ENCODE results near the gene SPEN.

SPEN gene

DNA sequence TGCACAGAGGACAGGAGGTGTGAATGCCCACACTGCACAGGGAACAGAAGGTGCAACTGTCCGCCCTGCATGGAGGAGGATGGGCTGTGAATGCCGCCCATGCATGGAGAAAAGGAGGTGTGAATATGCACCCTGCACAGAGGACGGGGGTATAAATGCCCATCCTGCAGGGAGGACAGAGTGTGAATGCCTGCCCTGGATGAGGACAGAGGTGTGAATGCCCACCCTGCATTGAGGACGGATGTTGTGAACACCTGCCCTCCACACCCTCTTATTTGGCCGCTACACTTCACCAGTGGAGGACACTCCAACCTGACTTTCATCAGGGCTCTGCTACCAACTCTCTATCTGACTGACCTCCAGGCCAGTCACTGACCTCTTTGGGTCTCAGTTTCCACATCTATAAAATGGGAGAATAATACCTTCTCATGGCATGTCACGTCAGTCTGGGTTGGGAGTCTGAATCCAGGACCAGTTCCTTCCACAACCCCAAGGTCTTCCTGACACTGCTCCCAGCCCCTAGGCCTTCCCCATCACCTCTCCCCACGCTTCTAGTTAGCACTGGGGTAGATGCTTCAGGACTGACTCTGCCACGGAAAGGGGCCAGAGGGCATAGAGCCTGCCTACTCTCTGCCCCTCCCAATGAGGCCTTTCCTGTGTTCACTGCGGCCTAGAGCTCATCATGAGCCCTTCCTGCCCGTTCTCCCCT is 100.0 kb downstream of the SPEN start:
- DNase-seq (ENCODE audit: low read depth): no peak

DNA sequence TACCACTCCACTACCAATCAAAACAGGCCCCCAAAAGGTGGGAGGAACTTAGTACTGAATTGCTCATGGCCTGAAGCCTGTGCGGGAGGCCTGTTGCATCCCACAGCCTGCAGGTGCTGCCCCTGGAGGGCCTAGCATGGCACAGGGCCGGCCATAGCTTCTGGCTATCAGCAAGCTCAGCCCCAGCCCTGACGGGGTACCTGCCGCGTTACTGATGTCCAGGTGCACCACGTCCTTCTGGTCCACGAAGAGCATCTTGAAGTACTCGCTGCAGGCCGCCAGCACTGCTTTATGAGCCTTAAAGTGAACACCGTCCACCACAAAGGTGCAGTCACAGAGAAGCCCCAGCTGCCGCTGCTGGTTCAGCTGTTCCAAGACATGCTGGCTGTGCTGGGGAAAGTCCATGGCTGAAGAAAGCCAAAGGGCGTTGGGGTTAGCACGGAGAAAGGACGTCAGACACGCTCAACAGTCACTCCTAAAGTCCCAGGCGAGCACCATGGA is 100.6 kb downstream of the SPEN start:
- no peak for DNase-seq (ENCODE audit: low read depth)

DNA sequence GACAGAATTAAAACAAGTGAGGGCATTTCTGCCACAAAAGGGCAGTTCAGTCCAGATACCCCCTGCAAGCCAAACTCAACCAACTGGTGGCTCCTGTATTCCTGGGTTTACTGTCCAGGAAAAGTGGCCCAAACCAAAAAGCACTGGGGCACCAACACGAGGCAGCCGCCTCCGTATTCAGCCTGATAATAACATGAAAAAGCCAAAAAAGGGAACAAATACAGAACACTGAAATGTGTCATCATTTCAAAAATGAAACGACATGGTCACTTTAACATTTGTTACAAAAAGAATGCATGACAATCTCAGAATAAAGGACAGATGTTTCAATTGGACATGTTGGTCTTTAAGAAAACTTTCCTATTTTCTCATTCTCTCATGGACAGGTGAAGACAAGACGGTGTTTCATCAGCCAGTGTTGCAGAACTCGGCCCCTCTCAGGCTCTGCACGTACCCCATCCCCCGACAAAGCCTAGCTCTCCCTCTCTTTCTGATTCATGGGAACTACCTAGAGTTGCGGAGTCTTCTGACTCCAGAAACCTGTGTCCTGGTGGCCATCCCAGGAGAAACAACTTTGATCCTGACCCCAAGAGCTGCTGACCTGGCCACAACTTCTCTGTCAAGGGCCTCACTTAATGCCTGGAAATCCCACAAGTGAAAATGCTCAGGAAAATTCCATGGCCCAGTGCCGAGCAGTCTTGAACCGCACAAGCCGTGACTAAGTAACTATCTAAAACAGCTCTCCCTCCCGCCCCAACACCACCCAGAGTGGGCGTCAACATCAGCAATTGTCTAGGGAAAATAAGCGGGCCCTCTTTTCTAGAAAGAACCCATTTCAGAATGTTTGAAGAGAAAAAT is 101.3 kb downstream of the SPEN start:
- DNase-seq (ENCODE audit: low read depth): peak; percentile 95

DNA sequence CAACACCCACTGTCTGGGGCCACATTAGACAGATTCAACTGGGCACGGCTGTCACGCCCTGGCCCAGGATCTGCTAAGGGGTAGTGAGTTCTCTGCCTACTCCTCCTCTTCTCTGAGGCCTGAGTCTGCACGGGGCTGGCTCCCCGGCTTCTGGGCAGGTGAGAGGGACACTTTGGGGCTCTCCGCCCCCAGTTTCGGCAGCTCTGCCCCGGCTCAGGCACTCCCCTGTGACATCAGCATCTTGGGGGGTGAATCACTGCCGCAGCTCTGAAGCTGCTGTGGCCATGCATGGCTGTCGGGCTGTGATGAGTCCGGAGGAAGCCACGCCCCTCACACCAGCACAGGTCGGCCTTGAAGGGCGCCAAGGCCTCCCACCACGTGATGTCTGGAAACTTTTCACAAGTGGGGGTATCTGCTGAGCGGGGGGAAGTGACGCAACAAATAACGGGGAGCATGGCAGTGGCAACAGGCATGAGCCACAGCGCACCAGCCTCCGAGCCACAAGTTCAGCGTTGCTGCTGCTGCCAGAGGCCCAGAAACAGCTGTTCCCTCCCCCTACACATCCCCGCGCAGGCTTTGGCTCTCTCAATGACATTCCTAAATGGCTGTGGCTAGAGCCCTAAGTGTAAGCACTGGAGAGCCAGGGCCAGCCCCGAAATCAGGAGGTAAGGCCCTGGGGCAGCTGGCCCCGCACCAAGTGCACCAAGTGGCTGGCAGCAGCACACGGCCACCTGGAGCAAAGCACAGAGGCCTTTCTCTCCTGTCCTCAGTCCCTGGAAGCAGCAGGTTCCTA is 102.1 kb downstream of the SPEN start:
- DNase-seq (ENCODE audit: low read depth): peak; percentile 98

DNA sequence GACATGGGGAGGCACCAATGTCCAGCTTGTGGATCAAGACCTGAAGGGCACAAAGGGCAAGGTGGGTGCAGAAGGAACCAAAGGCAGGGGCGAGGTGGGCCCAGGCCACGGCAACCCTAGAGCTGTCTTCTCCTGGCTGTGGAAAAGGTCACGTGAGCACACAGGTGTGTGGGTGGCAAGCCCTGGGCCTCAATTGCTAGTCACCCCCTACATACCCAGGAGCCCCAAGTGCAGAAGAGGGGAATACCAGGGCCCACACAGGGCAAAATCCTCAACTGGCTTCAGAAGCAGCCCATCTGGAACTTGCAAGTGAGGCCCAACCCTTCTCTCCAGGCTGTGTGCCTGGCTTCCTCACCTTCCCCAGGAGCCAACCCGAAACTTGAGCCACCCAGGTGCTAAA is 102.8 kb downstream of the SPEN start:
- DNase-seq (ENCODE audit: low read depth): no peak

DNA sequence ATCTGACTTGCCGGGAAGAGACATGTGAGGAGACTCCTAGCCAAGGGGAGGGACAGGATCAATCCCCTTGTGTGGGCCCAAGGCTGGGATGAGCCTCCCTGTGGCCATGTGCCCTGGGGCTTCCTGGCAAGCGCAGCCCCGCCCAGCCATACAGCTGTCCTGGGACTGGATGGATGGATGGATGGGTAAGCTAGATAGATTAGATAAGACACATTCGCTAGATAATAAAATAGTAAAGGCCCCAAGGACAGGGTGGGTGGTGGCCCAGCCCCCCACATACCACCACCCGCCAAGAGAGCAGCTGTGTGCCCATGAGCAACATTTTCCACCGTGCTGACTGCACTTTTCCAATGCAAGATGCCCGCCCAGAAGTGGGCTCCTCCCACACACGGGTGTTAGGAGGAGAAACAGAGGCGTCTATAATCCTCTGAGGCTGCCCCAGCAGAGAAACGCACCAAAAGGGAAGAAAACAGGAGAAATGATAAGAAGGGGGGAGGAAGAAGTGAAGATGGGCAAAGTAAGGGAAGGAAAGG is 103.3 kb downstream of the SPEN start:
- peak; percentile 40 for DNase-seq (ENCODE audit: low read depth)

DNA sequence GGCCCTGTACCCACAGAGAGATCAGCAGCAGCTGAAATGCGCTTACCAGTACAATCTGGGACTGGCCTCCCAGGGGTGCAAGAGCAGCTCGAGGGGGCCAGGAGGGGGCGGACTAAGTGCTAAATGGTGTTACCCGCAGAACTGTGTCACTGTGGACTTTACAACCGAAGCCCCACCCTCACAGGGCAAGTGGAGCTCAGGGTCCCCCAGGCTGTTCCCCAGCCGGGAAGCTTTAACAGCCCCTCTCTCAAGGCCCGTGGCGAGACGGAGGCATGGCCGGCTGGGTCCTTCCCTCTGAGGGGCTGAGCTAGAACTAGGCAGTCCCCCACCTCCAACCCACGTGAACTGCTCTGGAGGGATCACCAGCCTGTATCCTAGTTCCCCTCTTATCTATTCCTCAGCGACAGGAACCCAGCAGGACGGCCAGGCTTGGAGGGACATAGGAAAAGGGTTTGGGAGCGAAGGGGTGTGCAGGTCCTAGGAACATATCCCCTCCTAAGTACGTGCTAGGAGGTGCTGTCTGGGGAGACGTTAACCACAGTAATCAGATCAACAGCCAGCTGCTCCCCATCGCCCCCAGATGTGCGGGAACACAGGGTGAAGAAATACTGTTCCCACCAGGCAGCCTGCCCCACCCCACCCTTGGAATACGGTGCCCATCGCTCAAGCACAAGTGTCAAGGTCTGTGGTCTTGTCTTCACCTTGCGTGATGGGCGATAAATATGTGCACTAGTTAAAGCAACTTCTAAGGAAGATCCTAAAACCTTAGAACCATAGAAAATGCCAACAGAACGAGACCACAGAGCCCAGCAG is 104.0 kb downstream of the SPEN start:
- no peak for DNase-seq (ENCODE audit: low read depth)

DNA sequence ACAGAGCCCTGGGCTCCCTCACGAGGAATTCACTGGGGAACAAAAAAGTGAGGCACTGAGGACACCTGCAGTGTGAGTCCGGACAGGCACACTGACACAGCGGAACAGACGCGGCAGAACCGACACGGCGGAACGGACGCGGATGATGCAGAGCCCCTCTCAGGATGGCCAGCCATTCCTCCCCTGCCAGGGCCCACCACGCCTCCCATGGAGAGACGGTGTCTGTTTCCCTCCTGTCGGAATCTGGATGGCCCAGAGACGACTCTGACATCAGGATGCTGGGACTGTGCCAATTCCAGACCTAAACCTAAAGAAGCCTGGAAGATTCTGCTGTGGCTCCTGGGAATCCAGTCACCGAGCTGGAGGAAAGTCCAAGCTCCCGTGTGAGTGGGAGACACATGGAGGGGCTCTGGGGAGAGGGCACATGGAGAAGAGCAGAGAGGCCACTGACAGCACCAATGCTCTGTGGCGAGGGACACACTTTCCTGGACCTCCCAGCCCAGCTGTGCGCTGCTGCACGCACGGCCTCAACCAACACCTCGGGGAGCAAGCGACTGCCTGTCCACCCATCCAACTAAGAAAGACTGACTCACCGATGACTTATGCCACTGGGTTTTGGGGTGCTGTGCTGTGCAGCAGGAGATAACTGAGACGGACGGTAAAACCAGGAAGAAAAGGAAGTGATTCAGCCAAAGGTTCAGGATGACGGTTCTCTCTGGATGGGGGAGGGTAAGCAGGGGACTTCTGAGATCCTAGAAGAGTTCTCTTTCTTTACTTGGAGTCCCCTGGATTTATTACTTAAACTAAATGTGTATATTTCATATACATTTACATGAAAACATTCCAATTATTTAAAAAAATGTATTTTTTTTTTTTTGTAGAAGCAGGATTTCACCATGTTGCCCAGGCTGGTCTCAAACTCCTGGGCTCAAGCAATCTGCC is 105.1 kb downstream of the SPEN start:
- DNase-seq (ENCODE audit: low read depth): peak; percentile 98

DNA sequence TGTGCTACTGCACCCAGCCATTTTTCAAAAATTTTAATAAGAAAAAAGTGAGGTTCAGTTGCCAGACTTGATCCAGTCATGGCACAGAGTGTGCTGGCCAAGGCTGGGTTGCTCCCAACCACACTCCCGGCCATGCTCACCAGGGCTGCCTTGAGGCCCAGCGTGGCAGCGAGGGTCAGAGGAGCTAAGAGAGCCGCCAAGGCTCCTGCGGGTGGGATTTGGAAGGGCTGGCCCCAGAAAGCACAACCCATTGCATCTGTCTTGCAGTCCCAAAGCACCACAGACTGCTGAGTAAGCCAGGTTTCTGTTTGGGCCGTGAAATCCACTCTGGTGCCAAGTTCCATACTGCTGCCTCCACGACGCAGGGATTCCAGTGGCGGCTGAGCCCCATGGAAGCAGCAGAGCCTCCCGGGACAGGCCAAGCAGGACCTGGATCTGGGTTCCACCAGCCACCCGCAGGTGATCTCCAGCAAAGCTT is 105.8 kb downstream of the SPEN start:
- DNase-seq (ENCODE audit: low read depth): no peak

DNA sequence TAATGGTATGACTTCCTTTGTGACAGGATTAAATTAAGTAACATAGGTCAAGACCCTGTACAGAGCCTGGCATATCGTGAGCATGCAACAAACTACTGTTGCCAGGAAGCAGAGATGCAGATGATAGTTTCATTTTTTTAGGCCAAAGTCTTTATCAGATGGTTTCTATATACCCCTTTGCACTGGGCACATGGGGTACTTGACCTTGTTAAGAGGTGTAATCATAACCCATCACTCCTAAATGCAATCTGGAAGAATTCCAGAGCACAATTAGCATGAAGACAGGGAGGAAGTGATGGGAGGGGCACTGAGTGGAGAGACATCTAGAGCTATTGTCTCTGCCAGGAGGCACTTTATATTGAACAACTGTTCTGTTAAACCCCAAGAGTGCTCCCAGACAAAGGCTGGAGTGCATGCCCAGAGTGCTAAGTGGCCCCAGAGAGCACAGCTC is 106.3 kb downstream of the SPEN start:
- no peak for DNase-seq (ENCODE audit: low read depth)

DNA sequence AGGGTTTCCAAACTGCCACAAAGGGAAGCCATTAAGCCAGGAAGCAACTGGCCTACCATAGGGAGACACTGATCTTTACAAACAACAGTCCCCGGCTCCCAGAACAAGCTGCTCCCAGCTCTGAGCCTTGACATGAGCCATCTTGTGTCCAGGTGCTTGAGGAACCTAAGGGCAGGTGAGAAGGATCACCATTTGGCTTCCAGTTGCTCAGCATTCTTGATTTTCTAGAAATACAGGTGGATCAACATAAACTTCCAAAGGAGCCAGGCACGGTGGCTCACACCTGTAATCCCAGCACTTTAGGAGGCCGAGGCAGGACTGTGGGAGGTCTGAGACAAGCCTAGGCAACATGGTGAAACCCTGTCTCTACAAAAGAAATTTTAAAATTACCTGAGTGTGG is 106.8 kb downstream of the SPEN start:
- no peak for DNase-seq (ENCODE audit: low read depth)

DNA sequence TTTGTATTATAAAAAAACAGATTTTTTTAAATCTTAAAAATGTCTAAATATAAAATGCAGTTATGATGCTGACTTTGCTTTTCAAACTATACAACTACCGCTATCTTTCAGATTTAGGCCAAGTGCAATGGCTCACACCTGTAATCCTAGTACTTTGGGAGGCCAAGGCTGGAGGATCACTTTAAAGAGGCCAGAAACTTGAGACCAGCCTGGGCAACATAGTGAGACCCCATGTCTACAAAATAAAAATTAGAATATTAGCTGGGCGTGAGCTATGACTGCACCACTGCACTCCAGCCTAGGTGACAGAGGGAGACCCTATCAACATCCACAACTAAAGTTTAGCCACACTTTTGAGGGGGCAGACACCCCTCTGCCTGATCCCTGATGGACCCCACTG is 108.0 kb downstream of the SPEN start:
- no peak for DNase-seq (ENCODE audit: low read depth)

DNA sequence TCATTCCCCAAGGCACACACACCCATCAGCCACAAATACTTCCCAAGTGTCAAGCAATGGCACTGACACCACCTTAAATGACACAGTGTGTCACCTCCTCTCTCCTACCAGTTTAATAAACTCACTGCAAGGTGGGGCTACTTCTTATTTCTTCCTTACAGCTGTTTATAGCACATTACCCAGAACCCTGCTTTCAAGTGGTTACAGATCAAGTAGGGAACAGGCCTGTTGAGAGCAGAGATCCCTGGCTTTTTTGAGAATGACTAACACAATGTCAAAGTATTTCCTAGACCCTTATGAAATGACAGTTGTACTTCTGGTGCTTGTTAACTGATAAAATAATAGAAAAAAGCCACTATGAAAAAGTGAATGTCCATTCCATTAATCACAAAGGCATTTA is 108.6 kb downstream of the SPEN start:
- peak; percentile 42 for DNase-seq (ENCODE audit: low read depth)

DNA sequence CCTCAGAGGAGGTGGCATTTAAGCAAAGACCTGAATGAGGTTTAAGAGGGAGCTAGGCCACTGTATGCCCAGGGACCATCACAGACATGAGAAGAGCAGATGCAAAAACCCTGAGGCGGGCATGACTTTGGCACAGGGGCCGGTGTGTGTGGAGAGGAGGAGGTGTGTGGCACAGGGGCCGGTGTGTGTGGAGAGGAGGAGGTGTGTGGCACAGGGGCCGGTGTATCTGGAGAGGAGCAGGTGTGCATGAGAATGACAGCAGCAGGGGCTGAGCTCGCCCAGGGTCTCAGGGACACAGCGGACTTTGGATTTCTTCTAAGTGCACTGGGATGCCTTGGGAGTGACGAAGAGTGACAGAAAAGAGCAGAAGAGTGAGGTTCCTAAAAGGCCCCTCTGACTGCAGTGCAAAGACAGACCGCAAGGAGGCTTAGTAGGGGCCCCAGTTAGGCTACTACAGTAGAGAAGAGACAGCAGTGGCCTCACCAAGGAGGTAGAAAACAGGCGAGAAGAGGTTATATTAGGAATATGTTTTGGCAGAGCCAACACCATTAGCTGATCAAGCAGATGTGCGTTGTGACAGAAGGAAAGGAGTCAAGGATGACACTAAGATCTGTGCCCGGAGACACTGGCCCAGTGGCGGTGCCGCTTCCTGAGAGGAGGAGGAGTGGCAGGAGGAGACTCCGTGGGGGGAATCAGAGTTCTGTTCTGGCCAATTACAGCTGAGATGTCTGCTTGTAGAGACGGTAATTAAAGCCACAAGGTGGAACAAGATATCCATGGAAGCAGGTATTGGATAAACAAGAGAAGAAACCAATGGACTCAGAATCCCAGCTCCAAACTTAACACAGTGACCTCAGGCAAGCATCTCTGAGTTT is 110.0 kb downstream of the SPEN start:
- peak; percentile 53 for DNase-seq (ENCODE audit: low read depth)

DNA sequence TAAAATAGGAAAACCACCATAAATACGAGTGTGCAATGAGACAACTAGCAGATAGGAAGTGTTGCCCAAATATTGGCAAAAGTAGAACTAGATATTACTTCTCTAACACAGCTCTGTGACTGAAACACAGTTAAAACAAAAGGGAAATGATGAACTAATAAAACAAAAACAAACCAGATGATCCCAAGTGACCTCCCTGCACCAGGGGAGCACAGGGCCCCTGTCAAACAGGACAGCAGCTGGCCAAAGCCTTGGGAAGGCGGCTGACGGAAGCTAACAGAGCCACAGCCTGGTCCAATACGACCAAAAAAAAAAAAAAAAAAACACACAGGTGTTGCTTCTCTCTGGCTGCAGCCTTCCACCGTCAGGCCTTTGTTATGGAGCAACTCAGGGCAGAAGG is 110.6 kb downstream of the SPEN start:
- DNase-seq (ENCODE audit: low read depth): no peak

DNA sequence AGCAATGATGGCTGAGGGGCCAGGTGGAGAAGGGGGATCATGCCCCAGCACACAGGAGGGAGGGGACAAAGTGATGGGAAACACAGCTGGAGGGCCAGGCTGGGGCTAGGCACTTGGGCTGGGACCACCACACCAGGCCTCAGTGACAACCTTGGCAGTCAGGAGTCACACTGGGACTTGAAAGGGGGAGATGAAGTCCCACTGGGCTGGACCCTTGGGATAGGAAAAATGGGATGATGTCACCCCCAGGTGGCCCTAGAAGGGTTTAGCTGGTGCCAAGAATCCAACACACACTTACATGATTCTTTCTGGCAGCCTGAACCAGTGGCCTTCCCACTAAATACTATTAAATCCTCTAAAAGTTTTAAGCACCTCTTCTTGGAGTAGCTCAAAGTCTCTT is 111.3 kb downstream of the SPEN start:
- DNase-seq (ENCODE audit: low read depth): peak; percentile 38

DNA sequence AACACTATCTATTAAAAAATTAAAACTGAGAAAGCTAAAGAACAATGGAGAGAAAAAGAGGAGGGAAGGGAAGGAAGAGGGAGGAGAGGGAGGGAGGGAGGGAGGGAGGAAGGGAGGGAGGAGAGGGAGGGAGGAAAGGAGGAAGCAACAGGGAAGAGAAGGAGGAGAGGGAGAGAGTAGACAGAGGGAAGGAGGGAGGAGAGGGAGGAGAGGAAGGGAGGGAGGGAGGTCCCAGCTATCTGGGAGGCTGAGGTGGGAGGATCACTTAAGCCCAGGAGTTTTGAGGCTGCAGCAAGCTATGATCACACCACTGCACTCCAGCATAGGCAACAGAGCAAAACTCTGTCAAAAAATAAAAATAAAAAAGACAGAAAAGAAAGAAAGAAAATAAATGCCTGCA is 111.9 kb downstream of the SPEN start:
- DNase-seq (ENCODE audit: low read depth): no peak

DNA sequence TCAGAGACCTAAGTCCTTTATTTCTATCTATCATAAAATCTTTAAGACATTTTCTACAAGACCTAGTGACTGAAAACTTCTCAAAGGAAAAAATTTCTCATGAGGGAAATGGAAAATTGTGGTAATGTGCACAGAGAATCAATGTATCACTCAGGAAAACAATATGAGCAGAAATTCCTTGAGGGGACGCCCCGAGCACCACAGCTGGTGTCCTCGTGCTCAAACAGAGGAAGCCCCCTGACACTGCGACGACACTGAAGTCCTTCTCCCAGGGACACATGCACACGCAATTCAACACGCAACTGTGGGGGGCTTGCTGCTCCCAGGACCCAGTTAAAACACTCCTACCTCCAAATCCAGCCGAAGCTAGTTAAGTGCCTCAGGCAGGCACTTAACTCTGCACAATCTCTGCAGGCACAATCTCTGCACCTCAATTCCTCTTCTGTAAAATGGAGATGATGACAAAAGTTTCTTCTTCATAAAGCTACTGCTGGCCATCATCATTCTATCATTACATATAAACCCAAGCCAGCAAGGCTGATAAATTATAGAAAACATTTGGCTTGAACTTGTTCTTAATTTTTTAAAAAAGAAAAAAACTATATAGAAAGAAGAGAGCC is 112.4 kb downstream of the SPEN start:
- DNase-seq (ENCODE audit: low read depth): no peak

DNA sequence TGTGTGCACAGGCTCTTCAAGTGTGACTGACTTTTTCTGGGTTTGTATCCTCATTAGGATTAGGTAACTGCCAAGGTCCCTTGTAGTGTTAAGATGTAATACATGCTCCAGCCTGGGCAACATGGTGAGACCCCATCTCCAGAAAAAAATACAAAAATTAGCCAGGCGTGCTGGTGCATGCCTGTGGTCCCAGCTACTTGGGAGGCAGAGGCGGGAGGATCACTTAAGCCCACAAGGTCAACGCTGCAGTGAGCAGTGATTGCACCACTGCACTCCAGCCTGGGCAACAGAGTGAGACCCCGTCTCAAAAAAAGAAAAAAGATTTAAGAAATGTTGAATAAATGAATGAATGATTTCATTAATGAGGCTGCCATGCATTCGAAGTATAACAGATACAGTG is 113.3 kb downstream of the SPEN start:
- no peak for DNase-seq (ENCODE audit: low read depth)

Measured in ELR (cell line).